Measurements from ENCODE around the gene CCDC188. TPM values are rescaled to one million over a fixed set of nuclear protein-coding genes. Genes with fewer than 3 reads are reported as not detected.
A peak's percentile ranks its signal among the peaks of the same experiment; 100 is the strongest.

Gene CCDC188
- polyA plus RNA-seq, 1 donor from 2014 or later: not detected

DNA sequence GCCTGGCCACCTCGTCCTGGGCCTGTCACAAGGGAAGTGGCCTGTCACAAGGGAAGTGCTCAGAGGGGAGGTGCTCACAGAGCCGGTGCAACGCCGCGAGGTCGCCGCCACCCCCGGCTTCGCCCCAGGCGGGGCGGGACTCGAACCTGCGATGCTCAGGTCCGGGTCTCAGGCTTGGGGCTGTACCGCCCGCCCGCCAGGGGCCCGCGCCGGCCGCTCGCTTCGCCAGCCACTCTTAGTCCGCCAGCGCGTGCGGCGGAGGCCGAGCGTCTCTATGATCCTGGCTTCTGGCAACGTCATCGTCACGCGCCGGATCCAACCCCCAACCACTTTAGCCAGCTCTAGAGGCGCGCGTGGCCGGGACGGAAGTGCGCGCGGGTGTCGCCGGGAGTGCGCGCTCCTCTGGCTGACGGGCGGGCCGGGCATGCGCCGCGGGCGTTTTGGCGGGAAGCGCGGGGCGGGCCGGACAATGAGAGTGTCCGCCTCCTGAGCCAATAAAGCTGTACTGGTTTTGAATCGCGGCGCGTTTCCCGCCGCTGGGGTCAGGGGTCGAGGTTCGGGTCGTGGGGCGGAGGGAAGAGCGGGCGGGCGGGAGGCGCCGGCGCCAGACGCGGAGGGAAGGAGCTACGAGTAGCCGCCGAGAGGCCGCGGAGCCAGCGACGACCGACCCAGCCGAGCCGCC lies 33.8 kb downstream of the CCDC188 start, which contains the start of gene TRMT2A:
Gene TRMT2A (minus strand): TSS at position 276 of the 682 bp plus-strand sequence. CDS start 320 bp downstream, outside the sequence.
- Histone ChIP-seq H3K27ac (ENCODE audit: low read length) (peak within 1 kb of the TSS; percentile 78), H3F3A (ENCODE audit: insufficient read depth, low read length, poor library complexity, severe bottlenecking) (no peaks in the 10 kb centered on the region), H3K79me2 (replicated peaks; ENCODE audit: insufficient read depth, low read length) (peaks cover 38% of the 10 kb centered on the region), H4K20me1 (ENCODE audit: insufficient read depth) (no peaks in the 10 kb centered on the region), H3K36me3 (ENCODE audit: insufficient read depth, low read length) (peaks cover 4% of the 10 kb centered on the region), H3K9me3 (ENCODE audit: low read length) (no peaks in the 10 kb centered on the region), H3K9me2 (ENCODE audit: insufficient read depth, low read length) (no peaks in the 10 kb centered on the region), H3K4me3 (ENCODE audit: low read length) (peak within 1 kb of the TSS; percentile 98), H3K27me3 (ENCODE audit: insufficient read depth, low read depth, low read length) (no peaks in the 10 kb centered on the region), H3K4me2 (ENCODE audit: low read length) (peak within 1 kb of the TSS; percentile 74), H3K9ac (ENCODE audit: low read length) (peak within 1 kb of the TSS; percentile 93), H2AFZ (ENCODE audit: low read depth, low read length) (peak within 1 kb of the TSS; percentile 45)
- TF ChIP-seq TAF1 (IDR thresholded peaks at IDR 0.05; ENCODE audit: low read depth) (peak; percentile 44), MXI1 (conservative IDR thresholded peaks at IDR 0.05; ENCODE audit: poor library complexity, severe bottlenecking) (peak; percentile 94), EZH2 (IDR thresholded peaks at IDR 0.05; ENCODE audit: borderline replicate concordance, insufficient read depth, low read length, poor library complexity, severe bottlenecking) (no peak), POLR2AphosphoS5 (IDR thresholded peaks at IDR 0.05) (peak; percentile 74), SMC3 (conservative IDR thresholded peaks at IDR 0.05; ENCODE audit: poor library complexity) (no peak), EP300 (conservative IDR thresholded peaks at IDR 0.05; ENCODE audit: poor library complexity, severe bottlenecking) (peak; percentile 82), RAD21 (conservative IDR thresholded peaks at IDR 0.05) (peak; percentile 14)
- TF ChIP-seq, protein P1, sequence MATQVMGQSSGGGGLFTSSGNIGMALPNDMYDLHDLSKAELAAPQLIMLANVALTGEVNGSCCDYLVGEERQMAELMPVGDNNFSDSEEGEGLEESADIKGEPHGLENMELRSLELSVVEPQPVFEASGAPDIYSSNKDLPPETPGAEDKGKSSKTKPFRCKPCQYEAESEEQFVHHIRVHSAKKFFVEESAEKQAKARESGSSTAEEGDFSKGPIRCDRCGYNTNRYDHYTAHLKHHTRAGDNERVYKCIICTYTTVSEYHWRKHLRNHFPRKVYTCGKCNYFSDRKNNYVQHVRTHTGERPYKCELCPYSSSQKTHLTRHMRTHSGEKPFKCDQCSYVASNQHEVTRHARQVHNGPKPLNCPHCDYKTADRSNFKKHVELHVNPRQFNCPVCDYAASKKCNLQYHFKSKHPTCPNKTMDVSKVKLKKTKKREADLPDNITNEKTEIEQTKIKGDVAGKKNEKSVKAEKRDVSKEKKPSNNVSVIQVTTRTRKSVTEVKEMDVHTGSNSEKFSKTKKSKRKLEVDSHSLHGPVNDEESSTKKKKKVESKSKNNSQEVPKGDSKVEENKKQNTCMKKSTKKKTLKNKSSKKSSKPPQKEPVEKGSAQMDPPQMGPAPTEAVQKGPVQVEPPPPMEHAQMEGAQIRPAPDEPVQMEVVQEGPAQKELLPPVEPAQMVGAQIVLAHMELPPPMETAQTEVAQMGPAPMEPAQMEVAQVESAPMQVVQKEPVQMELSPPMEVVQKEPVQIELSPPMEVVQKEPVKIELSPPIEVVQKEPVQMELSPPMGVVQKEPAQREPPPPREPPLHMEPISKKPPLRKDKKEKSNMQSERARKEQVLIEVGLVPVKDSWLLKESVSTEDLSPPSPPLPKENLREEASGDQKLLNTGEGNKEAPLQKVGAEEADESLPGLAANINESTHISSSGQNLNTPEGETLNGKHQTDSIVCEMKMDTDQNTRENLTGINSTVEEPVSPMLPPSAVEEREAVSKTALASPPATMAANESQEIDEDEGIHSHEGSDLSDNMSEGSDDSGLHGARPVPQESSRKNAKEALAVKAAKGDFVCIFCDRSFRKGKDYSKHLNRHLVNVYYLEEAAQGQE (IDR thresholded peaks at IDR 0.05; ENCODE audit: borderline replicate concordance): peak; percentile 42
- TF ChIP-seq, protein P2, sequence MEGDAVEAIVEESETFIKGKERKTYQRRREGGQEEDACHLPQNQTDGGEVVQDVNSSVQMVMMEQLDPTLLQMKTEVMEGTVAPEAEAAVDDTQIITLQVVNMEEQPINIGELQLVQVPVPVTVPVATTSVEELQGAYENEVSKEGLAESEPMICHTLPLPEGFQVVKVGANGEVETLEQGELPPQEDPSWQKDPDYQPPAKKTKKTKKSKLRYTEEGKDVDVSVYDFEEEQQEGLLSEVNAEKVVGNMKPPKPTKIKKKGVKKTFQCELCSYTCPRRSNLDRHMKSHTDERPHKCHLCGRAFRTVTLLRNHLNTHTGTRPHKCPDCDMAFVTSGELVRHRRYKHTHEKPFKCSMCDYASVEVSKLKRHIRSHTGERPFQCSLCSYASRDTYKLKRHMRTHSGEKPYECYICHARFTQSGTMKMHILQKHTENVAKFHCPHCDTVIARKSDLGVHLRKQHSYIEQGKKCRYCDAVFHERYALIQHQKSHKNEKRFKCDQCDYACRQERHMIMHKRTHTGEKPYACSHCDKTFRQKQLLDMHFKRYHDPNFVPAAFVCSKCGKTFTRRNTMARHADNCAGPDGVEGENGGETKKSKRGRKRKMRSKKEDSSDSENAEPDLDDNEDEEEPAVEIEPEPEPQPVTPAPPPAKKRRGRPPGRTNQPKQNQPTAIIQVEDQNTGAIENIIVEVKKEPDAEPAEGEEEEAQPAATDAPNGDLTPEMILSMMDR (IDR thresholded peaks at IDR 0.05; ENCODE audit: poor library complexity, severe bottlenecking): peak; percentile 64

GRCh38 chr22:20116376-20116950 lies 34.4 kb downstream of the CCDC188 start:
- H3K4me3 ChIP-seq (ENCODE audit: low read length): peak overlapping the region; percentile 98
- no peaks in the 10 kb centered on the region for H3F3A ChIP-seq (ENCODE audit: insufficient read depth, low read length, poor library complexity, severe bottlenecking)
- H4K20me1 ChIP-seq (ENCODE audit: insufficient read depth): no peaks in the 10 kb centered on the region
- H3K9me2 ChIP-seq (ENCODE audit: insufficient read depth, low read length): no peaks in the 10 kb centered on the region
- no peak for TF ChIP-seq EZH2 (IDR thresholded peaks at IDR 0.05; ENCODE audit: borderline replicate concordance, insufficient read depth, low read length, poor library complexity, severe bottlenecking)
- TF ChIP-seq POLR2AphosphoS5 (IDR thresholded peaks at IDR 0.05): no peak
- no peak for TF ChIP-seq RAD21 (conservative IDR thresholded peaks at IDR 0.05)
- no peak for TF ChIP-seq TAF1 (IDR thresholded peaks at IDR 0.05; ENCODE audit: low read depth)
- TF ChIP-seq, protein P2 (IDR thresholded peaks at IDR 0.05; ENCODE audit: poor library complexity, severe bottlenecking): no peak
- TF ChIP-seq SMC3 (conservative IDR thresholded peaks at IDR 0.05; ENCODE audit: poor library complexity): no peak
- TF ChIP-seq EP300 (conservative IDR thresholded peaks at IDR 0.05; ENCODE audit: poor library complexity, severe bottlenecking): no peak
- no peak for TF ChIP-seq MXI1 (conservative IDR thresholded peaks at IDR 0.05; ENCODE audit: poor library complexity, severe bottlenecking)
- TF ChIP-seq, protein P1 (IDR thresholded peaks at IDR 0.05; ENCODE audit: borderline replicate concordance): no peak
- peaks cover 38% of the 10 kb centered on the region for H3K79me2 ChIP-seq (replicated peaks; ENCODE audit: insufficient read depth, low read length)
- H3K36me3 ChIP-seq (ENCODE audit: insufficient read depth, low read length): peaks cover 6% of the 10 kb centered on the region
- no peaks in the 10 kb centered on the region for H3K27me3 ChIP-seq (ENCODE audit: insufficient read depth, low read depth, low read length)
- H3K27ac ChIP-seq (ENCODE audit: low read length): peak overlapping the region; percentile 78
- peak overlapping the region; percentile 62 for H3K4me2 ChIP-seq (ENCODE audit: low read length)
- peak overlapping the region; percentile 45 for H2AFZ ChIP-seq (ENCODE audit: low read depth, low read length)
- H3K9me3 ChIP-seq (ENCODE audit: low read length): no peaks in the 10 kb centered on the region
- peak overlapping the region; percentile 93 for H3K9ac ChIP-seq (ENCODE audit: low read length)

Data from neural cell (in vitro differentiated cells).